ENCODE measurements around the gene STARD9.
"Not testable (repeated sequence)": the region's sequence is repeated elsewhere in the genome, so short reads cannot be mapped to it uniquely, and the experiment has no call there.

STARD9 gene

GRCh38 chr15:42735382-42736165, 160.2 kb downstream of the STARD9 start:
- intact Hi-C loops (cut with DNase I): loop anchor here (5.0 kb wide), 1 partner anchor 187 kb away; the partner anchor contains the start of gene TTBK2
- DNase-seq: no peak

- peak in 3 of 42 donors; percentile 9 to 41 (median 24) for DNase-seq
- intact Hi-C loops (cut with DNase I): loop anchor here (5.0 kb wide), 1 partner anchor 186 kb away; the partner anchor contains the start of gene TTBK2
Measured at GRCh38 chr15:42736178-42736792, 160.9 kb downstream of the STARD9 start.

- intact Hi-C loops (cut with DNase I): loop anchor here (5.0 kb wide), 1 partner anchor 185 kb away; the partner anchor contains the start of gene TTBK2
- DNase-seq: peak; percentile 69 to 95 (median 90)
Measured at GRCh38 chr15:42736793-42737528, 161.6 kb downstream of the STARD9 start, which contains the start of gene CDAN1. CDAN1 (minus strand) TSS chr15:42737128; CDS start chr15:42737102, 26 bp downstream.

- DNase-seq: no peak
- intact Hi-C loops (cut with DNase I): loop anchor here (5.0 kb wide), 1 partner anchor 185 kb away; the partner anchor contains the start of gene TTBK2
Measured at GRCh38 chr15:42737529-42738328, 162.3 kb downstream of the STARD9 start.

GRCh38 chr15:42741710-42742109, 166.3 kb downstream of the STARD9 start:
- DNase-seq: no peak
- intact Hi-C loops (cut with DNase I): no loop called here

- intact Hi-C loops (cut with DNase I): no loop called here
- no peak for DNase-seq
Measured at GRCh38 chr15:42742149-42742548, 166.7 kb downstream of the STARD9 start.

- no peak for DNase-seq
- intact Hi-C loops (cut with DNase I): no loop called here
Measured at GRCh38 chr15:42744195-42744594, 168.8 kb downstream of the STARD9 start.

- DNase-seq: peak in 2 of 42 donors; percentile 20 to 36
- intact Hi-C loops (cut with DNase I): no loop called here
Measured at GRCh38 chr15:42749266-42749665, 173.9 kb downstream of the STARD9 start.

GRCh38 chr15:42750306-42750705, 174.9 kb downstream of the STARD9 start:
- intact Hi-C loops (cut with DNase I): no loop called here
- DNase-seq: no peak

GRCh38 chr15:42759093-42759492, 183.7 kb downstream of the STARD9 start:
- intact Hi-C loops (cut with DNase I): no loop called here
- no peak for DNase-seq

GRCh38 chr15:42760759-42761158, 185.4 kb downstream of the STARD9 start:
- intact Hi-C loops (cut with DNase I): no loop called here
- no peak for DNase-seq

- intact Hi-C loops (cut with DNase I); DNase-seq: not testable (repeated sequence)
Measured at GRCh38 chr15:42761813-42762212, 186.4 kb downstream of the STARD9 start.

- intact Hi-C loops (cut with DNase I): not testable (repeated sequence)
- peak; percentile 23 to 80 (median 61) for DNase-seq
Measured at GRCh38 chr15:42764154-42764731, 188.8 kb downstream of the STARD9 start.

GRCh38 chr15:42766109-42766508, 190.7 kb downstream of the STARD9 start:
- intact Hi-C loops (cut with DNase I); DNase-seq: not testable (repeated sequence)

Measured in head of caudate nucleus (tissue), 42 donors.